ENCODE data around the gene SCMH1.
"Not testable (repeated sequence)": the region's sequence is repeated elsewhere in the genome, so short reads cannot be mapped to it uniquely, and the experiment has no call there.

The SCMH1 gene

GRCh38 chr1:41118645-41119044 is 123.5 kb downstream of the SCMH1 start:
- H3K27ac ChIP-seq (ENCODE audit: low read depth, low read length), result no peak overlapping the region
- no peak overlapping the region for H3K4me2 ChIP-seq (ENCODE audit: low read depth, low read length, poor library complexity, severe bottlenecking)
- no peak overlapping the region for H2AFZ ChIP-seq (ENCODE audit: low read depth, low read length, severe bottlenecking)
- H3F3A ChIP-seq (ENCODE audit: insufficient read depth), result no peaks in the 10 kb centered on the region
- no peaks in the 10 kb centered on the region for H3K27me3 ChIP-seq (ENCODE audit: low read length)
- no peak overlapping the region for H3K9ac ChIP-seq (ENCODE audit: low read length)
- H3K79me2 ChIP-seq (ENCODE audit: insufficient read depth, low read length), result no peaks in the 10 kb centered on the region
- TF ChIP-seq CTCF (IDR thresholded peaks at IDR 0.05; ENCODE audit: insufficient read depth, low read length, poor library complexity, severe bottlenecking) (no peak), EZH2phosphoT487 (conservative IDR thresholded peaks at IDR 0.05; ENCODE audit: low read length) (no peak)
- no peaks in the 10 kb centered on the region for H3K9me2 ChIP-seq (replicated peaks; ENCODE audit: insufficient read depth, low read length)
- H3K36me3 ChIP-seq (ENCODE audit: low read length), result peaks cover 9% of the 10 kb centered on the region; the same call in 1 of the 2 replicates
- no peaks in the 10 kb centered on the region for H4K20me1 ChIP-seq (ENCODE audit: low read depth, low read length)
- H3K4me3 ChIP-seq (ENCODE audit: insufficient read depth, low read length, poor library complexity, severe bottlenecking), result no peak overlapping the region
- no peaks in the 10 kb centered on the region for H3K9me3 ChIP-seq (ENCODE audit: insufficient read depth, low read length)

- not testable (repeated sequence) for H3K9me2 ChIP-seq (replicated peaks; ENCODE audit: insufficient read depth, low read length)
Measured at GRCh38 chr1:41117241-41117640, 124.9 kb downstream of the SCMH1 start.

GRCh38 chr1:41110736-41111135 is 131.4 kb downstream of the SCMH1 start:
- no peak for TF ChIP-seq EZH2phosphoT487 (conservative IDR thresholded peaks at IDR 0.05; ENCODE audit: low read length)
- no peak for TF ChIP-seq CTCF (IDR thresholded peaks at IDR 0.05; ENCODE audit: insufficient read depth, low read length, poor library complexity, severe bottlenecking)
- no peak overlapping the region for H3K4me2 ChIP-seq (ENCODE audit: low read depth, low read length, poor library complexity, severe bottlenecking)
- no peaks in the 10 kb centered on the region for H3K79me2 ChIP-seq (ENCODE audit: insufficient read depth, low read length)
- H4K20me1 ChIP-seq (ENCODE audit: low read depth, low read length), result no peaks in the 10 kb centered on the region
- H3K9me3 ChIP-seq (ENCODE audit: insufficient read depth, low read length), result no peaks in the 10 kb centered on the region
- H3K9me2 ChIP-seq (replicated peaks; ENCODE audit: insufficient read depth, low read length), result no peaks in the 10 kb centered on the region
- no peak overlapping the region for H3K4me3 ChIP-seq (ENCODE audit: insufficient read depth, low read length, poor library complexity, severe bottlenecking)
- H3K27me3 ChIP-seq (ENCODE audit: low read length), result no peaks in the 10 kb centered on the region
- H3F3A ChIP-seq (ENCODE audit: insufficient read depth), result no peaks in the 10 kb centered on the region
- H3K27ac ChIP-seq (ENCODE audit: low read depth, low read length), result no peak overlapping the region
- H2AFZ ChIP-seq (ENCODE audit: low read depth, low read length, severe bottlenecking), result no peak overlapping the region
- H3K9ac ChIP-seq (ENCODE audit: low read length), result no peak overlapping the region
- H3K36me3 ChIP-seq (ENCODE audit: low read length), result peaks cover 5% of the 10 kb centered on the region; the same call in 1 of the 2 replicates

More at GRCh38 chr1:41117241-41117640, 124.9 kb downstream of the SCMH1 start:
- not testable (repeated sequence) for H4K20me1 ChIP-seq (ENCODE audit: low read depth, low read length); H3K79me2 ChIP-seq (ENCODE audit: insufficient read depth, low read length); H3F3A ChIP-seq (ENCODE audit: insufficient read depth); H3K9ac ChIP-seq (ENCODE audit: low read length); H3K4me2 ChIP-seq (ENCODE audit: low read depth, low read length, poor library complexity, severe bottlenecking); H3K9me3 ChIP-seq (ENCODE audit: insufficient read depth, low read length); H2AFZ ChIP-seq (ENCODE audit: low read depth, low read length, severe bottlenecking); H3K27ac ChIP-seq (ENCODE audit: low read depth, low read length); H3K4me3 ChIP-seq (ENCODE audit: insufficient read depth, low read length, poor library complexity, severe bottlenecking); H3K36me3 ChIP-seq (ENCODE audit: low read length); H3K27me3 ChIP-seq (ENCODE audit: low read length)

- Histone ChIP-seq H3K27me3 (ENCODE audit: low read length) (no peaks in the 10 kb centered on the region), H3F3A (ENCODE audit: insufficient read depth) (no peaks in the 10 kb centered on the region), H3K9me2 (replicated peaks; ENCODE audit: insufficient read depth, low read length) (no peaks in the 10 kb centered on the region), H3K9me3 (ENCODE audit: insufficient read depth, low read length) (no peaks in the 10 kb centered on the region), H3K27ac (ENCODE audit: low read depth, low read length) (no peak overlapping the region), H3K36me3 (ENCODE audit: low read length) (peaks cover 5% of the 10 kb centered on the region; the same call in 1 of the 2 replicates), H2AFZ (ENCODE audit: low read depth, low read length, severe bottlenecking) (no peak overlapping the region), H3K4me3 (ENCODE audit: insufficient read depth, low read length, poor library complexity, severe bottlenecking) (no peak overlapping the region), H3K9ac (ENCODE audit: low read length) (no peak overlapping the region), H4K20me1 (ENCODE audit: low read depth, low read length) (no peaks in the 10 kb centered on the region), H3K4me2 (ENCODE audit: low read depth, low read length, poor library complexity, severe bottlenecking) (no peak overlapping the region), H3K79me2 (ENCODE audit: insufficient read depth, low read length) (no peaks in the 10 kb centered on the region)
- TF ChIP-seq EZH2phosphoT487 (conservative IDR thresholded peaks at IDR 0.05; ENCODE audit: low read length), result no peak
- no peak for TF ChIP-seq CTCF (IDR thresholded peaks at IDR 0.05; ENCODE audit: insufficient read depth, low read length, poor library complexity, severe bottlenecking)
Measured at GRCh38 chr1:41110286-41110685, 131.8 kb downstream of the SCMH1 start.
